Peyer's patch (tissue), 4 donors: Measurements from ENCODE around the gene ENPP4. TPM values are rescaled to one million over a fixed set of nuclear protein-coding genes. Genes with fewer than 3 reads are reported as not detected.
"Not testable (repeated sequence)": the region's sequence is repeated elsewhere in the genome, so short reads cannot be mapped to it uniquely, and the experiment has no call there.

Source experiments
- DNase-seq, 3 donors: peaks; one replicate each; pipeline ENCODE4 v3.0.0-alpha.2; 2017 to 2019
- H3K27ac ChIP-seq, 4 donors: fragments of 200-600 bp; sonication (generic); one replicate each; pipeline ENCODE4 v1.5.1; 2016 to 2019
- H3K27me3 ChIP-seq, 2 donors: fragments of 200-600 bp; sonication (generic); one replicate each; pipeline ENCODE4 v1.5.1; 2019
- H3K36me3 ChIP-seq, 3 donors: fragments of 200-600 bp; sonication (generic); one replicate each; pipeline ENCODE4 v1.5.1; 2016 to 2019
- H3K4me1 ChIP-seq, 4 donors: fragments of 200-600 bp; sonication (generic); one replicate each; pipeline ENCODE4 v1.5.1; 2016 to 2019
- H3K4me3 ChIP-seq, 4 donors: fragments of 200-600 bp; sonication (generic); 1 replicate in 3 of 4; 2 replicates in 1 of 4; pipeline ENCODE4 v1.5.1; 2016 to 2019; ENCODE audit warnings: mild to moderate bottlenecking in 1 of 4
- H3K9me3 ChIP-seq, 4 donors: fragments of 200-600 bp; sonication (generic); one replicate each; pipeline ENCODE4 v1.5.1; 2016 to 2019; ENCODE audit warnings: mild to moderate bottlenecking in 1 of 4
- POLR2A ChIP-seq, 2 donors: fragments of 450-650 bp; IDR thresholded peaks; one replicate each; pipeline ENCODE4 v1.5.1; 2017; ENCODE audit warnings: antibody characterized with exemption in 2 of 2, mild to moderate bottlenecking in 2 of 2, moderate library complexity in 2 of 2
- total RNA-seq, 4 donors: library from RNA; depleted of rRNA; stranded (reverse); fragments of >200 nt; gene quantifications; one replicate each; pipeline ENCODE4 v1.1.0, GENCODE V29; 2016
- TF ChIP-seq, protein P1 (sequence below), 6 experiments: fragments of 450-650 bp in 4 of 6; fragments of 200-600 bp in 2 of 6; sonication (generic) in 1 of 6; IDR thresholded peaks; one replicate each; pipeline ENCODE4 v1.5.1; 2017 to 2019; ENCODE audit warnings: antibody characterized with exemption in 6 of 6, mild to moderate bottlenecking in 3 of 6, moderate library complexity in 1 of 6

ENPP4 gene
- total RNA-seq, 4 donors from 2014 or later, result 4.1 to 22.6 (median 14.1) TPM

DNA sequence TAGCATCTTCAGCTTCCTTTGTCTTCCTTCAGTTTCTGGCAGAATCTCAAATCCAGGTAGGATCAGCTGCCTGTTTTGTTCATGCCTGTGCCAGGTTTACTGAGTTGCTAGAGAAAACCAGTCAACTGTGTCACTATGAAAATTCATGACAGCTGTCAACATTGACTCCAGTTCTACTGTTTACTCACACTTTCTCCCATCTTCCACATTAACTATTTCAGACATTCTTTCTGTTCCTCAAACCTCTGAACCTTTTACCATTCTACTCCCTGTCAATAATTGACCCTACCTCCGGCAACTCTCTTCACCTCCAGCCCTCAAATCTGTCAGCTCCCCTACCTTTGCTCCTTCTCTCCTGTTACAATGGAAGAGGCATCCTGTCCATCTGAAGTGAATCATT, 8.5 kb downstream of the ENPP4 start:
- Histone ChIP-seq H3K9me3 (no peaks in the 10 kb centered on the region), H3K27ac (no peak overlapping the region), H3K4me1 (no peaks in the 10 kb centered on the region), H3K36me3 (peaks cover 0 to 9% (median 0%) of the 10 kb centered on the region in 3 donors), H3K4me3 (no peak overlapping the region), H3K27me3 (no peaks in the 10 kb centered on the region)
- TF ChIP-seq POLR2A (IDR thresholded peaks at IDR 0.05), result no peak
- no peak for DNase-seq

DNA sequence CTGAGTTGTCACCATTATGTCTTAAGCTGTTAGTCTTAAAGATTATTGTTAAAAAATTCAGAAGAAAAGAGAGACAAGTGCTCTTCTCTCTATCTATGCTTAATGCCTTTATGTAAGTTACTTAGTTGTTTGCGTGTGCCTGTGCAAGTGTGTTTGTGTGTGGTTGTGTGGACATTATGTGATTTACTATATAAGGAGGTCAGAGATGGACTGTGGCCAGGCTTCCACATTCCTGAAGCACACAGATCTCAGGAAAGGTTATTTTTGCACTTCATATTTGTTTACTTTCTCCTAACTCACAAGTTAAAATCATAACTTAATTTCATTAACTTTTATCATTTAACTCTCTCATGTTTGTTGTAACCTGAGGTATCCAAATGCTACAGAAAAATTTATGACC, 14.5 kb downstream of the ENPP4 start:
- DNase-seq, result no peak
- Histone ChIP-seq H3K4me1 (no peaks in the 10 kb centered on the region), H3K4me3 (no peak overlapping the region), H3K27ac (no peak overlapping the region), H3K27me3 (no peaks in the 10 kb centered on the region), H3K9me3 (no peaks in the 10 kb centered on the region), H3K36me3 (peaks cover 0 to 14% (median 0%) of the 10 kb centered on the region in 3 donors)
- no peak for TF ChIP-seq POLR2A (IDR thresholded peaks at IDR 0.05)
- TF ChIP-seq, protein P1, sequence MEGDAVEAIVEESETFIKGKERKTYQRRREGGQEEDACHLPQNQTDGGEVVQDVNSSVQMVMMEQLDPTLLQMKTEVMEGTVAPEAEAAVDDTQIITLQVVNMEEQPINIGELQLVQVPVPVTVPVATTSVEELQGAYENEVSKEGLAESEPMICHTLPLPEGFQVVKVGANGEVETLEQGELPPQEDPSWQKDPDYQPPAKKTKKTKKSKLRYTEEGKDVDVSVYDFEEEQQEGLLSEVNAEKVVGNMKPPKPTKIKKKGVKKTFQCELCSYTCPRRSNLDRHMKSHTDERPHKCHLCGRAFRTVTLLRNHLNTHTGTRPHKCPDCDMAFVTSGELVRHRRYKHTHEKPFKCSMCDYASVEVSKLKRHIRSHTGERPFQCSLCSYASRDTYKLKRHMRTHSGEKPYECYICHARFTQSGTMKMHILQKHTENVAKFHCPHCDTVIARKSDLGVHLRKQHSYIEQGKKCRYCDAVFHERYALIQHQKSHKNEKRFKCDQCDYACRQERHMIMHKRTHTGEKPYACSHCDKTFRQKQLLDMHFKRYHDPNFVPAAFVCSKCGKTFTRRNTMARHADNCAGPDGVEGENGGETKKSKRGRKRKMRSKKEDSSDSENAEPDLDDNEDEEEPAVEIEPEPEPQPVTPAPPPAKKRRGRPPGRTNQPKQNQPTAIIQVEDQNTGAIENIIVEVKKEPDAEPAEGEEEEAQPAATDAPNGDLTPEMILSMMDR (IDR thresholded peaks at IDR 0.05), result no peak

DNA sequence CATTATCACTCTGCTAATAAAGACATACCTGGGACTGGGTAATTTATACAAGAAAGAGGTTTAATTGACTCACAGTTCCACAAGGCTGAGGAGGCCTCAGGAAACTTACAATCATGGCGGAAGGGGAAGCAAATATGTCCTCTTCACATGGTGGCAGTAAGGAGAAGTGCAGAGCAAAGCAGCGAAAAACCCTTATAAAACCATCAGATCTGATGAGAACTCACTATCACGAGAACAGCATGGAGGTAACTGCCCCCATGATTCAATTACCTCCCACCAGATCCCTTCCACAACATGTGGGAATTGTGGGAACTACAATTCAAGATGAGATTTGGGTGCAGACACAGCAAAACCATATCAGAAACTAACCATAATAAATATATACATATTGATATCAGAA, 19.3 kb downstream of the ENPP4 start:
- H3K27ac ChIP-seq, H3K9me3 ChIP-seq, H3K36me3 ChIP-seq, H3K27me3 ChIP-seq, DNase-seq, H3K4me3 ChIP-seq, H3K4me1 ChIP-seq: not testable (repeated sequence)

DNA sequence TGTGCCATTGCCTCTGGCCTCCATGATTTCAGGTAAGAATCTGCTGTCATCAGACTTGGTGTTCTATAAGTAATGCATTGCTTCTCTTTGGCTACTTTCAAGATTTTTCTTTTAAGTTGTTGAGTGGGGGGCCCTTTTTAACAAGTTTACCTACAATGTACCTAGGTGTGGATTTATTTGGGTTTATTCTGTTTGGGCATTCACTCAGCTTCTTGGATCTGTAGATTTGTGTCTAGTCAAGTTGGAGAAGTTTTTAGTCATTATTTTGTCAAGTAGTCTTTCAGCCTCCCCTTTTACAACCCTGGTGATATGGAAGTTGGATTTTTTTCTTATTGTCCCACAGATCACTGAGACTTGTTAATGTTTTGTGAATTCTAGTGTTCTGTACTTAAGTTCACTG, 26.9 kb downstream of the ENPP4 start:
- Histone ChIP-seq H3K27ac (no peak overlapping the region), H3K27me3 (no peaks in the 10 kb centered on the region), H3K36me3 (no peaks in the 10 kb centered on the region), H3K4me3 (no peak overlapping the region), H3K9me3 (no peaks in the 10 kb centered on the region), H3K4me1 (no peaks in the 10 kb centered on the region)
- no peak for DNase-seq
- TF ChIP-seq, protein P1 (IDR thresholded peaks at IDR 0.05), result no peak

DNA sequence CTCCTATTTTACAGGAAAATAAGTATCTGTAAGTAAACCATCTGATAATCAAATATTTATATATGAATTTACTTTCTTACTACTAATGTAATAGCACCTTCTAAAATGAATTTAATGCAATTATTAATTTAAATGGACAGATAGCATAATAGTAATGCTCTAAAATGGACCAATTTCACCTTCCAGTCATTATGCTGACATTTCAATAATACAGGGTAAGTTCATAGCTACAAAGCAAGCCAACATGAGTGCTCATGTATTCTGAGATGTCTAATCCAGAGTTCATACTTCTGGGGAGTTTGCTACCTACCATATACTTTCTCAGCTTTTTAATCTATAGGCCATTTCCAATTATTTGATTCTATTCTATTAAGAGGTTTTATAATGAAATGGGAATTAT, 29.4 kb downstream of the ENPP4 start:
- Histone ChIP-seq H3K4me3 (no peak overlapping the region), H3K27me3 (no peaks in the 10 kb centered on the region), H3K9me3 (no peaks in the 10 kb centered on the region), H3K36me3 (no peaks in the 10 kb centered on the region), H3K27ac (no peak overlapping the region), H3K4me1 (no peaks in the 10 kb centered on the region)
- TF ChIP-seq POLR2A (IDR thresholded peaks at IDR 0.05), result no peak
- TF ChIP-seq, protein P1 (IDR thresholded peaks at IDR 0.05), result no peak
- no peak for DNase-seq

DNA sequence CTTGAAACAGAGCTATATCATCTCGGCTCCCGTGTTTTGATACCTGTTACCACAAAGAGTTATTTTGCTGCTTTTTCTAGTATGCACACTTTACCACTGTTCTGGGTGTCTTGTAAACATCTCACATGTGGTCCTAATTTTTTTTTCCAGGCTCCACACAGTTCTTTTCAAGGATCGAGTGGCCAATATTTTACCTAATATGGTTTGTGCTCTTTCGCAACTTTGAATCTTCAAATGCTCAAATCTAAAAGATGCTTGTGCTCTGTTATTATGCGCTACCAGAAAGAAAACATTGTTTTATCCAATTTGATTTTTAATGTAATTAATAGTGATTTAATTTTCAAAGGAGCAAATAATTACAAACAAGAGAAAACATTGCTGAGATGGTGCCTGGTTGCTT, 30.3 kb downstream of the ENPP4 start:
- DNase-seq, result no peak
- H3K27ac ChIP-seq, result no peak overlapping the region

More for the DNA sequence above, 30.3 kb downstream of the ENPP4 start:
- Histone ChIP-seq H3K4me3 (no peak overlapping the region), H3K36me3 (no peaks in the 10 kb centered on the region), H3K27me3 (no peaks in the 10 kb centered on the region), H3K4me1 (no peaks in the 10 kb centered on the region), H3K9me3 (no peaks in the 10 kb centered on the region)
- no peak for TF ChIP-seq POLR2A (IDR thresholded peaks at IDR 0.05)
- TF ChIP-seq, protein P1 (IDR thresholded peaks at IDR 0.05), result no peak
